NCI-H1436 treated with DMSO at 0.1 percent for 48 hours (cell line): Measurements from ENCODE around the gene SORCS2.

Source experiments
- DNase-seq: peaks from one replicate; lab custom pipeline; 2025; lab: John Stamatoyannopoulos, UW

The SORCS2 gene

GRCh38 chr4:7186031-7186430, 6.3 kb upstream of the SORCS2 start:
- no peak for DNase-seq

- DNase-seq, result no peak
Observed at GRCh38 chr4:7186516-7187167, 5.7 kb upstream of the SORCS2 start.

DNA sequence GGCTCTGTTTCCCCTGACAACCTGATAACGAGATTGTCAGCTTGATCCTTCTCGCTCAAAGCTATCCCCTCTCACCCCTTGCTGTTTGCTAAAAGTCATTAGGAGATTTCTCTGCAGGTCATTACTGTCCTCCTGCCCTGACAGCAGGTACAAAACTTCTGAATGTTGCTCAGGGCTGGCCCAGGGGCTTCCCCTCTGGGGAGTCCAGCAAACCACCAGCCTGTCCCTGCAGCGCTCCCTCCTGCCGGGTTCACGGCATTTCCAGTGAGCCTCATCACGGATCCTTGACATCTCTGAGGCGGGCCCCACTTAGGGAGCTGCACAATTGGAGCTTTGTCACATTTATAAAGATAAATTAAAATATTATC, 5.2 kb upstream of the SORCS2 start:
- no peak for DNase-seq

GRCh38 chr4:7187691-7188090, 4.6 kb upstream of the SORCS2 start:
- DNase-seq, result no peak

- no peak for DNase-seq
Observed at GRCh38 chr4:7189066-7189465, 3.3 kb upstream of the SORCS2 start.

DNA sequence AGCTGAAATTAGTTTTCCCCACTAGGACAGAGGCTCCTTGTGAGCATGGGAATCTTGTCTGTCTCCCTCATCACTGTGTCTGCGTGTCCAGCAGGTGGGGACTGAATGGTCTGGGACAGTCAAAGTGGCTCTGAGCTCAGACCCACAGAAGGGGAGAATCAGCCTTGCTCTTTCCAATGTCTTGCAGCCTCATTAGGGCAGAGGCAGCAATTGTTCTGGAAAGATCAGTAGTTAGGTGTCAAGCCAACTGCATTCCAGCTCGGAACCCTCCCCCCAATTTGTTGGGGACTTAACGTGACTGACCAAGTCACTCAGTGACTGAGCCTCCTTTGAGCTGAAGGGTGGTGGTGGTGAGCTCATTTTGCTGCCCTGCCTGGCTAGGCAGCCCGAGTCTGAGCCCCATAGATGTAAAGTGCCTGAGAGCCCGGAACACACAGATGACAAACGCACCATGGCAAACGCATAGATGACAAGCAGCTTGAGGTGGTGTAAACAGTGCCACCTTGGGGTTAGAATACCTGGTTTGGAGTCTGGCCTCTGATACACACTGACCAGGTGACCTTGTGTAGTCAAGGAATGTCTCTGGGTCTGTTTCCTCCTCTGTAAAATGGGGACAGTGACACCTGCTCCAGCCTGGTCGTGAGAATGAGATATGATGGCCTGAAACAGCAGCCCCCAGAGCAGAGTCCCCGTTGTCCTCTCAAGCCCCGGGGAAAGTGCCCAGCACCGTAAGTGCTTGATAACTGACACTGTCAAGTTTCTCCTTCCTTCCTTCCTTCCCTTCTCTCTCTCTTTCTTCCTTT, 2.7 kb upstream of the SORCS2 start:
- no peak for DNase-seq

DNA sequence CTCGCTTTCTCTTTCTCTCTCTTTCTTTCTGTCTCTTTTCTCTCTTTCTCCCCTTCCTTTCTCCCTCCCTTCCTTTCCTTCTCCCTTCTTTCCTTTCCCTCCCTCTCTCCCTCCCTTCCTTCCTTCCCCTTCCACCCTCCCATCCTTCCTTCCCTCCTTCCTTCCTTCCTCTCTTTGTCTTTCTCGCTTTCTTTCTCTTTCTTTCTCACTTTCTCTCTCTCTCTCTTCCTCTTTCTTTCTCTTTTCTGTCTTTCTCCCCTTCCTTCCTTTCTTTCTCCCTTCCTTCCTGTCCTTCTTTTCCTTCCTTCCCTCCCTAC, 2.1 kb upstream of the SORCS2 start:
- no peak for DNase-seq

- DNase-seq, result no peak
Observed at GRCh38 chr4:7190691-7191545, 1.4 kb upstream of the SORCS2 start.

- no peak for DNase-seq
Observed at GRCh38 chr4:7191546-7192251, 639 bp upstream of the SORCS2 start.

DNA sequence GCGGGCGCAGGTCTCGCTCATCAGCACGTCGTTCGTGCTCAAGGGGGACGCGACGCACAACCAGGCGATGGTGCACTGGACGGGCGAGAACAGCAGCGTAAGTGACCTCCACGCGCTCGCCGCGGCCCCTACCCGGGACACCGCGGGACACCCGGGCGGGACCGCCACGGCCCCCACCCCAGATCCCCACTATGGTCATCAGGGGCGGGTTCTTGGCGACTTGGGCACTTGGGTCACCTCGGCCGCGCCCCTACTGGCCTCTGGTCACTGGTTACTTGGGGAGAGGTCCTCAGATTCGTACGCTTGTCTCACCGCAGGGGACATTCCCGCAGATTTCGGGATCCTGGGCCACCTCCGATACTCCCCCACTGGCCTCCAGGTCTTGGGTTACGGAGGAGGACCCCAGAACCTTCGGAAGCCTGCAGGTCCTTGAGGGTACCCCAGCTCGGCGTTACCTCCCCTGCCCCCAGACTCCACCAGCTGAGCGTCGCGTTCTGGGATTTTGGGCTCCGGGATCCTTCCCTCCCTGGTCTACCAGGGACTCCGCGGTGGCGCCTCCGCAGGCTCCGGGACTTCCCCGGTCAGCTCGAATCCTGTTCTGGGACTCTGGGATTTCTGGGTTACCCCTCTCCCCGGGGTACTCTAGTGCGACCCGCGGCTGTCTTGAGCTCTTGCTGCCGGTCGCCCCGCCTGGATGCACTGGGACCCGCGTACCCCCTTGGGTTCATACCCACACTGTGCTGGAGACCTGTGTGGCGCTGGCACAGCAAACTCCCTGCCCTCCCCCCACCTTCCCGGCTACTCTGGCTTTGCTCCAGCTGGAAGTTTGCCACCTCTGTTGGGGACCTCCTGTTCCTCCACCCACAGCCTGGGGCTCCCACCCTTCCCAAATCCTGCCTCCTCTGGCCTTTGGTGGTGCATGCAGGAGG, 956 bp downstream of the SORCS2 start:
- no peak for DNase-seq

DNA sequence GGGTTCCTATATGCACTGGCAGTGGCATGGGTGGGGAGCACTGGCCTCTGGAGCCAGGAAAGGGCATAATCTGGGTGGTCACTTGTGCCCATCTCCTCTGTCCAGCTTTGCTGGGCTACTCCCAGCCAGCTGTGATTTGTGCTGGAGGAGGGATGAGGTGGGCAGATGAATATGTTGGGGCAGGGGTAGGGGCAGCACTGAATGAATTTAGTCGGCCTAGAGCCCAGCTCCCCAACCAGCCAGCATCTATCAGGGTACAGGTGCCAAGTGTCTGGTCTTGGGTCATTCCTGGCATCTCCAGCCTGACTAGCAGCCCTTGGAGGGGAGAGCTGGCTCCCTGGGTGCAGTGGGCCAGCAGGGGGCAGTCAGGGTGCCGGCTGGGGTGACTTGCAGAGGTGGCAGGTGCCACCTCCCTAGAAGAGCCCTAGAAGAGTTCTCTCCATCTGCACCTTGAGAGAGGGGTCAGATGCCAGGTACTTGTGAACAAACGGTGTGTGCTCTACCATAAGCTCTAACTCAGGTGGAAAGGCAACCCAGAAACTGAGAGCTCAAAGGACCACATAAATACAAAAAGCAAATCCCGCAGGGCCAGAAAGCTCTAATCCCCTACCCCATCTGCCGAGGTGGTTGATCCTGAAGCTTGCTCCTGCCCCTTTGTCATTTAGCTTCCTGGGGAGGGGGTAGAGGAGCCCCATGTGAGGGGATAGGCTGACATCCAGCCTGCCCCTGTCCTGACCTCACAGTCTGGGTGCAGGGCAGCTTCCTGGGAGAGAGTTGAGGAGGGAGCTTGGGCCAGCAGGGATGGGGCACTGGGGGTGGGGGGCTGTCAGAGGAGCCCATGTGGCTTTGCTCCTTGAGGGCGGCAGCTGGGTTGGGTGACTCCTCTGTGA, 2.2 kb downstream of the SORCS2 start:
- DNase-seq, result no peak

- no peak for DNase-seq
Observed at GRCh38 chr4:7195141-7195515, 2.8 kb downstream of the SORCS2 start.

- DNase-seq, result no peak
Observed at GRCh38 chr4:7195546-7196287, 3.4 kb downstream of the SORCS2 start.

DNA sequence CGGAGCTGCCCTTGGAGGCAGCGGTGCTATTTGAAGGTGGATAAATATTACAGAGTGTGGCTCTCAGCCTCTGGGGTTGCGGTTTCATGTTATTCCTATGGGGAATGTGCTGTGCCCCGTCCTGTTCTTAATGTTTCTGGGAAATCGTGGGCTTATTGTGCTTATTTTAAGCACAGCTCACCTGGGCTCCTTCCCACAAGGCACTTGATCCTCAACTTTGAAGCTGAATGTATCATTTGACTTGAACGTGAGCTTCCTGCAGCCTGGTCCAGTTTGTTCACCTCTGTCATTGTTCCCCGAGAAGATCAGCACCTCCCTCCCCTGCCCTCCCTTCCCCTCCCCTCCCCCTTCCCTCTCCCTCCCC, 3.9 kb downstream of the SORCS2 start:
- DNase-seq, result no peak

DNA sequence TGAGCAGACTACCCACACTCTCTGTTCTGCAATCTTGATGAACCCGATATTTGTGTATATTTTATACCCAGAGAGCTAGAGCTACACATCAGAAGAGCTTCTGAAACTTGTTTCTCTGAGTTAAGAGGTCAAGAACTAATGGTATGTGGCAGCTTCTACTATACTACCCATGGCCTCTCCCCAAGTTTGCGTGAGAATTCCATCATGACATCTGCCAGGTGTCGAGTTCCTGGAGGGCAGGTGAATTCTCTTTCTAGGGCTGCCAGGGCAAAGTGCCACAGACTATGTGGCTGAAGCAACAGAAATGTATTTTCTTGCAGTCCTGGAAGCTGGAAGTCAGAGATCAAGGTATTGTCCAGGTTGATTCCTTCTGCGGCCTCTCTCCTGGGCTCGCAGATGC, 4.4 kb downstream of the SORCS2 start:
- no peak for DNase-seq

- no peak for DNase-seq
Observed at GRCh38 chr4:7197910-7198309, 5.6 kb downstream of the SORCS2 start.

- no peak for DNase-seq
Observed at GRCh38 chr4:7198440-7199128, 6.2 kb downstream of the SORCS2 start.

- DNase-seq, result no peak
Observed at GRCh38 chr4:7199129-7199725, 6.9 kb downstream of the SORCS2 start.
